Ishikawa (cell line): ENCODE results near the gene NDN.

Source experiments
- CEBPB ChIP-seq: IDR thresholded peaks from 2 replicates; pipeline ENCODE4 v1.6.1; 2012
- CREB1 ChIP-seq: IDR thresholded peaks from 2 replicates; pipeline ENCODE4 v1.6.1; 2012; ENCODE audit warnings: low read depth
- EGR1 ChIP-seq: IDR thresholded peaks from 2 replicates; pipeline ENCODE4 v1.6.1; 2012
- EP300 ChIP-seq: IDR thresholded peaks from 2 replicates; pipeline ENCODE4 v1.6.1; 2012; ENCODE audit warnings: borderline replicate concordance
- FOXM1 ChIP-seq: IDR thresholded peaks from 2 replicates; pipeline ENCODE4 v1.6.1; 2012; ENCODE audit warnings: low read depth, borderline replicate concordance
- MAX ChIP-seq: IDR thresholded peaks from 2 replicates; pipeline ENCODE4 v1.6.1; 2012
- NFIC ChIP-seq: IDR thresholded peaks from 2 replicates; pipeline ENCODE4 v1.6.1; 2012
- RAD21 ChIP-seq: IDR thresholded peaks from 2 replicates; pipeline ENCODE4 v1.6.1; 2012; ENCODE audit warnings: low read depth
- TAF1 ChIP-seq: IDR thresholded peaks from 2 replicates; pipeline ENCODE4 v1.6.1; 2012; ENCODE audit warnings: low read depth, mild to moderate bottlenecking
- TCF12 ChIP-seq: IDR thresholded peaks from 2 replicates; pipeline ENCODE4 v1.6.1; 2012; ENCODE audit warnings: low read depth
- USF1 ChIP-seq: IDR thresholded peaks from 2 replicates; pipeline ENCODE4 v1.6.1; 2012
- ZBTB7A ChIP-seq: IDR thresholded peaks from 2 replicates; pipeline ENCODE4 v1.6.1; 2012; ENCODE audit warnings: low read depth
- TF ChIP-seq, protein P1 (sequence below): IDR thresholded peaks from 2 replicates; pipeline ENCODE4 v1.6.1; 2012; ENCODE audit warnings: low read depth, mild to moderate bottlenecking

NDN gene

GRCh38 chr15:23645371-23646164 is 41.5 kb downstream of the NDN start:
- TF ChIP-seq RAD21 (no peak; the same call in 1 of the 2 replicates), USF1 (no peak), FOXM1 (no peak), MAX (no peak), TCF12 (no peak), EP300 (no peak), CREB1 (no peak), ZBTB7A (no peak)
- TF ChIP-seq, protein P1, sequence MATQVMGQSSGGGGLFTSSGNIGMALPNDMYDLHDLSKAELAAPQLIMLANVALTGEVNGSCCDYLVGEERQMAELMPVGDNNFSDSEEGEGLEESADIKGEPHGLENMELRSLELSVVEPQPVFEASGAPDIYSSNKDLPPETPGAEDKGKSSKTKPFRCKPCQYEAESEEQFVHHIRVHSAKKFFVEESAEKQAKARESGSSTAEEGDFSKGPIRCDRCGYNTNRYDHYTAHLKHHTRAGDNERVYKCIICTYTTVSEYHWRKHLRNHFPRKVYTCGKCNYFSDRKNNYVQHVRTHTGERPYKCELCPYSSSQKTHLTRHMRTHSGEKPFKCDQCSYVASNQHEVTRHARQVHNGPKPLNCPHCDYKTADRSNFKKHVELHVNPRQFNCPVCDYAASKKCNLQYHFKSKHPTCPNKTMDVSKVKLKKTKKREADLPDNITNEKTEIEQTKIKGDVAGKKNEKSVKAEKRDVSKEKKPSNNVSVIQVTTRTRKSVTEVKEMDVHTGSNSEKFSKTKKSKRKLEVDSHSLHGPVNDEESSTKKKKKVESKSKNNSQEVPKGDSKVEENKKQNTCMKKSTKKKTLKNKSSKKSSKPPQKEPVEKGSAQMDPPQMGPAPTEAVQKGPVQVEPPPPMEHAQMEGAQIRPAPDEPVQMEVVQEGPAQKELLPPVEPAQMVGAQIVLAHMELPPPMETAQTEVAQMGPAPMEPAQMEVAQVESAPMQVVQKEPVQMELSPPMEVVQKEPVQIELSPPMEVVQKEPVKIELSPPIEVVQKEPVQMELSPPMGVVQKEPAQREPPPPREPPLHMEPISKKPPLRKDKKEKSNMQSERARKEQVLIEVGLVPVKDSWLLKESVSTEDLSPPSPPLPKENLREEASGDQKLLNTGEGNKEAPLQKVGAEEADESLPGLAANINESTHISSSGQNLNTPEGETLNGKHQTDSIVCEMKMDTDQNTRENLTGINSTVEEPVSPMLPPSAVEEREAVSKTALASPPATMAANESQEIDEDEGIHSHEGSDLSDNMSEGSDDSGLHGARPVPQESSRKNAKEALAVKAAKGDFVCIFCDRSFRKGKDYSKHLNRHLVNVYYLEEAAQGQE, result no peak

DNA sequence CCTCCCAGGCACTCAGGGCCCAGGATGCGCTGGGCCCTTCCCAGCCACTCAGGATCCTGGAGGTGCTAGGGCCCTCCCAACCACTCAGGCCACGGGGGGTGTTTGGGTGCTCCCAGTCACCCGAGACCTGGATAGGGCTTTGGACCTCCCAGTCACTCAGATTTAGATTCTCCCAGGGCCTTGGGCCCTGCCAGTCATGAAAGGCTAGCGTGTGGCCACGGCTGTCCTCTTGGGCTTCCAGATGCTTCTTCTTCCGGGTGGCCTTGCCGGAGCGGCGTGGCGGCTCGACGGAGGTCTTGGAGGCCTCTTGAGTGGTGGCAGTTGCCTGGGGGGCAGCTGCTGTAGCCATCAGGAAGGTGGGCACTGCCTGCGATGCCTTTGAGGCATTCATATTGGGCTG is 42.3 kb downstream of the NDN start:
- TF ChIP-seq EGR1 (no peak), CEBPB (no peak), TCF12 (no peak), USF1 (no peak), TAF1 (no peak), NFIC (no peak), CREB1 (no peak), RAD21 (no peak)
- TF ChIP-seq, protein P1, result no peak

GRCh38 chr15:23642413-23643044 is 44.6 kb downstream of the NDN start:
- TF ChIP-seq EGR1 (no peak), RAD21 (peak; percentile 81)
